Hepatocyte (in vitro differentiated cells): ENCODE results near the gene UBE2E2. TPM values are rescaled to one million over a fixed set of nuclear protein-coding genes. Genes with fewer than 3 reads are reported as not detected.

Experiments used
- DNase-seq: peaks from one replicate; pipeline ENCODE4 v3.0.0-alpha.2; 2016; ENCODE audit warnings: low spot score
- H2AFZ ChIP-seq: fragments of 200-600 bp; sonication (generic); 2 replicates; pipeline ENCODE4 v1.6.0; 2016; ENCODE audit warnings: antibody characterized with exemption, mild to moderate bottlenecking
- H3K27ac ChIP-seq: fragments of 200-600 bp; sonication (generic); 2 replicates; pipeline ENCODE4 v1.5.1; 2016; ENCODE audit warnings: mild to moderate bottlenecking
- H3K27me3 ChIP-seq: fragments of 200-600 bp; sonication (generic); 2 replicates; pipeline ENCODE4 v1.6.1; 2016
- H3K36me3 ChIP-seq: fragments of 200-600 bp; sonication (generic); replicated peaks from 2 replicates; pipeline ENCODE4 v1.5.1; 2016; ENCODE audit warnings: low read depth; ENCODE audit not compliant: insufficient read depth
- H3K4me1 ChIP-seq: fragments of 200-600 bp; sonication (generic); 2 replicates; pipeline ENCODE4 v1.5.1; 2016; ENCODE audit warnings: mild to moderate bottlenecking, moderate library complexity; ENCODE audit not compliant: insufficient read depth
- H3K4me2 ChIP-seq: fragments of 200-600 bp; sonication (generic); 2 replicates; pipeline ENCODE4 v1.6.0; 2016
- H3K4me3 ChIP-seq: fragments of 200-600 bp; sonication (generic); 2 replicates; pipeline ENCODE4 v1.5.1; 2016; ENCODE audit warnings: mild to moderate bottlenecking
- H3K79me2 ChIP-seq: fragments of 200-600 bp; sonication (generic); 2 replicates; pipeline ENCODE4 v1.6.0; 2017; ENCODE audit warnings: mild to moderate bottlenecking
- H3K9me2 ChIP-seq: fragments of 200-600 bp; sonication (generic); replicated peaks from 2 replicates; pipeline ENCODE4 v1.6.0; 2017; ENCODE audit warnings: mild to moderate bottlenecking; ENCODE audit not compliant: insufficient read depth
- H3K9me3 ChIP-seq: fragments of 200-600 bp; sonication (generic); 2 replicates; pipeline ENCODE4 v1.5.1; 2016; ENCODE audit warnings: low read depth, mild to moderate bottlenecking
- H4K20me1 ChIP-seq: fragments of 200-600 bp; sonication (generic); 2 replicates; pipeline ENCODE4 v1.6.0; 2016; ENCODE audit warnings: mild to moderate bottlenecking; ENCODE audit not compliant: insufficient read depth, poor library complexity, severe bottlenecking
- CTCF ChIP-seq: fragments of 200-600 bp; sonication (generic); IDR thresholded peaks from 2 replicates; pipeline ENCODE4 v1.5.1; 2016; ENCODE audit warnings: antibody characterized with exemption, mild to moderate bottlenecking; ENCODE audit not compliant: poor library complexity
- EZH2 ChIP-seq: fragments of 200-600 bp; sonication (generic); IDR thresholded peaks from 2 replicates; pipeline ENCODE4 v1.6.1; 2016; ENCODE audit warnings: antibody characterized with exemption, mild to moderate bottlenecking, borderline replicate concordance
- EZH2phosphoT487 ChIP-seq: fragments of 200-600 bp; sonication (generic); IDR thresholded peaks from one replicate; pipeline ENCODE4 v1.6.1; 2018; ENCODE audit warnings: antibody characterized with exemption, mild to moderate bottlenecking, low read depth, moderate library complexity; ENCODE audit not compliant: unreplicated experiment, severe bottlenecking
- WGBS: methylation state at CpG from one replicate; pipeline ENCODE4 v1.1.6; 2016; ENCODE audit warnings: low lambda C conversion rate; ENCODE audit errors: missing lambda C conversion rate; 5-methylcytosine and 5-hydroxymethylcytosine counted together
- polyA plus RNA-seq: library from polyadenylated mRNA; unstranded; fragments of >200 nt; fragmentation: Nextera tagmentation; extraction: Ambion mirVana; gene quantifications from 2 replicates; pipeline ENCODE4 v1.2.1, GENCODE V29; 2016
- total RNA-seq: library from RNA; depleted of rRNA; stranded (reverse); fragments of >200 nt; gene quantifications from 2 replicates; pipeline ENCODE4 v1.2.3, GENCODE V29; 2014

UBE2E2 gene
- total and polyA plus RNA-seq, 2 experiments from 2014 or later: 51.1 to 90.6 TPM

GRCh38 chr3:23463791-23464190, 260.7 kb downstream of the UBE2E2 start:
- Histone ChIP-seq H4K20me1 (no peaks in the 10 kb centered on the region), H3K27me3 (no peaks in the 10 kb centered on the region), H3K4me3 (no peak overlapping the region), H3K36me3 (no peaks in the 10 kb centered on the region), H3K79me2 (peaks cover 22% of the 10 kb centered on the region), H3K4me2 (no peak overlapping the region), H2AFZ (no peak overlapping the region), H3K9me3 (no peaks in the 10 kb centered on the region), H3K27ac (no peak overlapping the region), H3K9me2 (no peaks in the 10 kb centered on the region), H3K4me1 (no peaks in the 10 kb centered on the region)
- DNase-seq: no peak
- TF ChIP-seq EZH2phosphoT487: no peak
- 92% methylated on average over 3 of the region's 3 CpGs for WGBS

- H3K27me3 ChIP-seq: no peaks in the 10 kb centered on the region
- no peaks in the 10 kb centered on the region for H3K9me3 ChIP-seq
- no peaks in the 10 kb centered on the region for H3K4me1 ChIP-seq
- peaks cover 14% of the 10 kb centered on the region for H3K79me2 ChIP-seq
- H3K4me2 ChIP-seq: no peak overlapping the region
- TF ChIP-seq CTCF (no peak), EZH2 (no peak), EZH2phosphoT487 (no peak)
- H3K9me2 ChIP-seq: no peaks in the 10 kb centered on the region
- no peaks in the 10 kb centered on the region for H4K20me1 ChIP-seq
- no peak overlapping the region for H3K4me3 ChIP-seq
- no peak overlapping the region for H2AFZ ChIP-seq
- DNase-seq: no peak
- no peaks in the 10 kb centered on the region for H3K36me3 ChIP-seq
- no peak overlapping the region for H3K27ac ChIP-seq
Measured at GRCh38 chr3:23465569-23465968, 262.4 kb downstream of the UBE2E2 start.

DNA sequence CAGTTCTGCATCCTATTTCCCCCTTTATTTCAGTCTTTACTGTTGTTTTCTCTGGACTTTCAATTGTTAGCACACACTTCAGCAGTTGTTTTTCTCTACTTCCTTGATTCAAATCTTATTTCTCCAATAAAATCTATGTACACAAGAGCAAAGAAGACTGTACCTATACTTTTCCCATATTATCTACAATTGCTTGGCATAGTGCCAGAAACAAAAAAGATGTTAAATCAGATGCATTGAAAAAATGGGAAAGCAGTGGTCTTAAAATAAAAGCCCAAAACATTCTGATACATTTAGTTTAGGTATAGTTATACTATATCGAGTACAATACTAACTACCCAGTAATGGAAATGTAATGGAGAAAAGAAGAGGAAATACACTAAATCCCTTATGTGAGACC, 265.1 kb downstream of the UBE2E2 start:
- no peak overlapping the region for H3K27ac ChIP-seq
- no peaks in the 10 kb centered on the region for H4K20me1 ChIP-seq
- WGBS: 97% methylated on average over 1 of the region's 1 CpG
- DNase-seq: no peak
- no peak overlapping the region for H3K4me3 ChIP-seq
- H2AFZ ChIP-seq: no peak overlapping the region
- H3K27me3 ChIP-seq: no peaks in the 10 kb centered on the region
- H3K4me1 ChIP-seq: no peaks in the 10 kb centered on the region
- TF ChIP-seq EZH2: no peak
- no peak for TF ChIP-seq EZH2phosphoT487
- no peak for TF ChIP-seq CTCF
- no peaks in the 10 kb centered on the region for H3K36me3 ChIP-seq
- H3K9me2 ChIP-seq: no peaks in the 10 kb centered on the region
- peaks cover 7% of the 10 kb centered on the region for H3K79me2 ChIP-seq
- H3K9me3 ChIP-seq: no peaks in the 10 kb centered on the region
- no peak overlapping the region for H3K4me2 ChIP-seq

DNA sequence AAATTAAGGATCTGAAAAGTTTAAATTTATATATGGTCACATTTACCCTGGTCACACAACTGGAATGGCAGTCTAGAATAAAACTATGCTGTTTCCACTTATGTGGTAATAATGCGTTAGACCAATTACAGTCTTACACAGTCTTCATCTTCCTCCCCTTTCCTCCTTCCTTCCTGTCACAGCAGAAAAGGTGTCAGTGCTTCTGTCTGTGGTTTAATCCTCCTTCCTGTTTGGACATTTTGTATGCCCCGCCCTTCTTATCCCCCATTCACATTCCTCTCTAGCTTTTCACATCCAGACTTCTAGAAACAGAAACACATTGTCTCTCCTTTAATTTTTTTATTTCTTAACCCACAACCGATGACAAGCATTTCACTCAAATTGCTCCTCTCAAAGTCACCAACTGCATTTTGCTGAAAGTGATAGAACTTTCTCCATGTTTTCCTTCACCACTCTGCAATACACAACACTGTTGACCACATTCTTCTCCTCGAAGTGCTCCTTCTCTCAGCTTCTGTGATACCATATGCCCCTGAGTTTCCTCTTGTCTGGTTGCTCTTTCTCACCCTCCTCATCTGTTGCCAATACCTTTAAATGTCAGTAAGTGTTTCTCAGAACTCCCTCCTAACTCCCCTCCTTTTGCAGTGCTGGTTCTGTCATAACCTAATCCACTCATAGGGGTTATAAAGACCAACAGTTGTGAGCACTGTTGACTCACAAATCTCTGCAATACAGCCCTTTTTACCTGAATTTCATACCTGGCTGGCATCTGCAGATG, 271.6 kb downstream of the UBE2E2 start:
- no peak overlapping the region for H3K4me2 ChIP-seq
- H4K20me1 ChIP-seq: no peaks in the 10 kb centered on the region
- no peaks in the 10 kb centered on the region for H3K36me3 ChIP-seq
- H3K27me3 ChIP-seq: no peaks in the 10 kb centered on the region
- no peak overlapping the region for H3K27ac ChIP-seq
- H3K4me1 ChIP-seq: no peaks in the 10 kb centered on the region
- 93% methylated on average over 4 of the region's 4 CpGs for WGBS
- no peak overlapping the region for H2AFZ ChIP-seq
- no peaks in the 10 kb centered on the region for H3K79me2 ChIP-seq
- H3K9me2 ChIP-seq: no peaks in the 10 kb centered on the region
- no peak for TF ChIP-seq EZH2
- TF ChIP-seq EZH2phosphoT487: no peak
- no peak for TF ChIP-seq CTCF
- no peak for DNase-seq
- H3K4me3 ChIP-seq: no peak overlapping the region
- H3K9me3 ChIP-seq: no peaks in the 10 kb centered on the region
